HCT116 (cell line): ENCODE results near the gene PIEZO2. TPM values are rescaled to one million over a fixed set of nuclear protein-coding genes. Genes with fewer than 3 reads are reported as not detected.

ENCODE experiments used
- ATAC-seq: fragments of 200-7000 bp; cut with Tn5 transposase; 2 replicates; pipeline ENCODE4 v1.9.1; 2020; ENCODE audit warnings: mild to moderate bottlenecking, moderate library complexity
- BruUV-seq: library from RNA; stranded (reverse); fragments of 400-500 nt; replicated peaks from 2 replicates; lab custom pipeline; 2021; lab: Mats Ljungman, UMichigan
- CTCF ChIA-PET: fragments of 300-600 bp; sonication (Branson Sonifier 250); formaldehyde crosslinking; loops from one replicate; lab custom pipeline; 2021; ENCODE audit warnings: antibody characterized with exemption; lab: Charles Lee
- POLR2A ChIA-PET: fragments of 300-600, 350-600 bp; sonication (Branson Sonifier 250); formaldehyde crosslinking; loops from one replicate; lab custom pipeline; 2021; ENCODE audit warnings: antibody characterized with exemption; lab: Charles Lee
- RAD21 ChIA-PET, 2 experiments: fragments of 300-600 bp; sonication (Branson Sonifier 250); formaldehyde crosslinking; loops; one replicate each; lab custom pipeline; 2023; ENCODE audit warnings: low total read pairs in 2 of 2; ENCODE audit not compliant: uncharacterized antibody in 2 of 2, unreplicated experiment in 2 of 2, low non-redundant PET in 1 of 2; lab: Charles Lee
- DNase-seq: peaks from one replicate; pipeline ENCODE4 v3.0.0-alpha.2; 2010; ENCODE audit warnings: low read depth, low spot score
- H2AFZ ChIP-seq: fragments of 200-600 bp; shearing (Covaris generic), sonication (generic); 2 replicates; pipeline ENCODE4 v1.6.1; 2017; ENCODE audit warnings: low read depth, mixed run types, mixed read lengths, antibody characterized with exemption, low read length; ENCODE audit not compliant: poor library complexity, severe bottlenecking
- H3K27ac ChIP-seq: 2 replicates; pipeline ENCODE4 v1.5.1; 2012; ENCODE audit warnings: low read depth, low read length
- H3K27me3 ChIP-seq: fragments of 200-600 bp; sonication (generic); 2 replicates; pipeline ENCODE4 v1.6.1; 2016; ENCODE audit warnings: mixed run types, low read length, mixed read lengths; ENCODE audit not compliant: insufficient read depth
- H3K36me3 ChIP-seq, 2 experiments: fragments of 200-500 bp in 1 of 2; fragments of 200-600 bp in 1 of 2; sonication (Bioruptor generic) in 1 of 2; sonication (generic) in 1 of 2; 2 replicates each; pipeline versions ENCODE4 v1.5.1 to v1.6.1; 2014 to 2016; ENCODE audit warnings: low read length in 2 of 2, inconsistent platforms in 1 of 2, mixed read lengths in 1 of 2, mixed run types in 1 of 2; ENCODE audit not compliant: insufficient read depth in 2 of 2, control insufficient read depth in 1 of 2
- H3K4me1 ChIP-seq, 2 experiments: fragments of 200-600 bp in 1 of 2; sonication (generic) in 1 of 2; 2 replicates each; pipeline versions ENCODE4 v1.5.1 to v1.6.1; 2012 to 2017; ENCODE audit warnings: low read length in 2 of 2, inconsistent platforms in 1 of 2, mild to moderate bottlenecking in 1 of 2, mixed read lengths in 1 of 2, mixed run types in 1 of 2, moderate library complexity in 1 of 2; ENCODE audit not compliant: insufficient read depth in 2 of 2, control insufficient read depth in 1 of 2
- H3K4me2 ChIP-seq: fragments of 200-600 bp; sonication (generic); 2 replicates; pipeline ENCODE4 v1.6.1; 2017; ENCODE audit warnings: mixed run types, low read length, mixed read lengths
- H3K4me3 ChIP-seq, 2 experiments: fragments of 200-600 bp in 1 of 2; sonication (generic) in 1 of 2; replicated peaks in 1 of 2; 2 replicates each; pipeline ENCODE4 v1.5.1; 2011 to 2016; ENCODE audit warnings: low read length in 2 of 2, control low read depth in 1 of 2, low read depth in 1 of 2, mild to moderate bottlenecking in 1 of 2, mixed read lengths in 1 of 2, mixed run types in 1 of 2
- H3K79me2 ChIP-seq: fragments of 200-600 bp; sonication (generic); 2 replicates; pipeline ENCODE4 v1.6.1; 2017; ENCODE audit warnings: mild to moderate bottlenecking, mixed run types, low read length, moderate library complexity, mixed read lengths; ENCODE audit not compliant: insufficient read depth
- H3K9ac ChIP-seq: fragments of 200-600 bp; sonication (generic); 2 replicates; pipeline ENCODE4 v1.6.1; 2016; ENCODE audit warnings: low read length, mixed read lengths
- H3K9me2 ChIP-seq: fragments of 200-600 bp; sonication (generic), shearing (Covaris generic); 2 replicates; pipeline ENCODE4 v1.6.1; 2017; ENCODE audit warnings: mixed run types, mild to moderate bottlenecking, moderate library complexity; ENCODE audit not compliant: insufficient read depth
- H3K9me3 ChIP-seq, 2 experiments: fragments of 200-500 bp in 1 of 2; fragments of 200-600 bp in 1 of 2; sonication (Bioruptor generic) in 1 of 2; sonication (generic) in 1 of 2; 2 replicates each; pipeline ENCODE4 v1.6.1; 2014 to 2017; ENCODE audit warnings: low read length in 2 of 2, mixed read lengths in 2 of 2, inconsistent platforms in 1 of 2, low read depth in 1 of 2, mild to moderate bottlenecking in 1 of 2, mixed run types in 1 of 2, moderate library complexity in 1 of 2; ENCODE audit not compliant: control insufficient read depth in 1 of 2, insufficient read depth in 1 of 2
- H4K20me1 ChIP-seq: fragments of 200-600 bp; sonication (generic), shearing (Covaris generic); 2 replicates; pipeline ENCODE4 v1.6.1; 2017; ENCODE audit warnings: mixed run types, mild to moderate bottlenecking, moderate library complexity; ENCODE audit not compliant: insufficient read depth
- CEBPB ChIP-seq: IDR thresholded peaks from 2 replicates; pipeline ENCODE4 v1.6.1; 2012; ENCODE audit warnings: low read depth
- CTCF ChIP-seq, 3 experiments: fragments of 200-600 bp in 1 of 3; sonication (generic) in 1 of 3; IDR thresholded peaks in 2 of 3; conservative IDR thresholded peaks in 1 of 3; 2 replicates each; pipeline ENCODE4 v1.5.1; 2012 to 2017; ENCODE audit warnings: low read depth in 2 of 3, low read length in 2 of 3, antibody characterized with exemption in 1 of 3, borderline replicate concordance in 1 of 3, control low read depth in 1 of 3, mild to moderate bottlenecking in 1 of 3, mixed read lengths in 1 of 3, mixed run types in 1 of 3, moderate library complexity in 1 of 3; ENCODE audit not compliant: insufficient read depth in 1 of 3
- ELF1 ChIP-seq: IDR thresholded peaks from 2 replicates; pipeline ENCODE4 v1.6.1; 2012; ENCODE audit warnings: low read depth, borderline replicate concordance
- FOSL1 ChIP-seq: IDR thresholded peaks from 2 replicates; pipeline ENCODE4 v1.6.1; 2012; ENCODE audit warnings: low read depth
- YY1 ChIP-seq: IDR thresholded peaks from 2 replicates; pipeline ENCODE4 v1.6.1; 2011; ENCODE audit warnings: low read length, low read depth, moderate library complexity, mild to moderate bottlenecking; ENCODE audit not compliant: insufficient replicate concordance; ENCODE audit errors: extremely low read depth
- intact Hi-C: fragments of 100-400 bp; cut with micrococcal nuclease; formaldehyde crosslinking; loops from 2 replicates; pipeline ENCODE4 v1.10.0; 2022
- total RNA-seq: library from RNA; stranded (reverse); gene quantifications from one replicate; pipeline ENCODE4 v1.2.1, GENCODE V29; 2021; ENCODE audit not compliant: unreplicated experiment

PIEZO2 gene
- total RNA-seq, 1 experiment from 2014 or later: 0.34 TPM

- RAD21 ChIA-PET: no interaction called here
- Histone ChIP-seq H4K20me1 (no peaks in the 10 kb centered on the region), H3K79me2 (no peaks in the 10 kb centered on the region), H3K9me2 (no peaks in the 10 kb centered on the region), H3K4me3 (no peak overlapping the region), H3K9ac (no peak overlapping the region), H3K9me3 (no peaks in the 10 kb centered on the region), H3K36me3 (no peaks in the 10 kb centered on the region), H3K4me2 (no peak overlapping the region), H3K27me3 (0 out of 2 replicates have a peak, but pooled peaks cover 2% of the 10 kb centered on the region), H2AFZ (no peak overlapping the region), H3K27ac (no peak overlapping the region), H3K4me1 (no peaks in the 10 kb centered on the region)
- ATAC-seq (no peak), DNase-seq (no peak)
- POLR2A ChIA-PET: no interaction called here
- CTCF ChIA-PET: no interaction called here
- TF ChIP-seq YY1 (no peak), CTCF (IDR thresholded peaks at IDR 0.05 in 2 of 3, conservative IDR thresholded peaks at IDR 0.05 in 1 of 3; ENCODE audit: borderline replicate concordance in 1 of 3, insufficient read depth in 1 of 3, low read depth in 2 of 3, low read length in 2 of 3) (no peak), FOSL1 (no peak)
- intact Hi-C loops: no loop called here
- no TSS peak for BruUV-seq
Measured at GRCh38 chr18:11055721-11056120, 93.6 kb downstream of the PIEZO2 start.

- POLR2A ChIA-PET: no interaction called here
- ATAC-seq (no peak), DNase-seq (no peak)
- H3K27me3 ChIP-seq: 0 out of 2 replicates have a peak, but pooled peaks cover 2% of the 10 kb centered on the region
- RAD21 ChIA-PET: no interaction called here
- intact Hi-C loops: no loop called here
- no peaks in the 10 kb centered on the region for H4K20me1 ChIP-seq
- H2AFZ ChIP-seq: no peak overlapping the region
- no peak overlapping the region for H3K4me2 ChIP-seq
- TF ChIP-seq CEBPB (no peak), FOSL1 (no peak), ELF1 (no peak)
- H3K27ac ChIP-seq: no peak overlapping the region
- no peaks in the 10 kb centered on the region for H3K9me2 ChIP-seq
- no peaks in the 10 kb centered on the region for H3K36me3 ChIP-seq
- no peak overlapping the region for H3K9ac ChIP-seq
- H3K9me3 ChIP-seq: no peaks in the 10 kb centered on the region
- H3K79me2 ChIP-seq: no peaks in the 10 kb centered on the region
- no peak overlapping the region for H3K4me3 ChIP-seq
- CTCF ChIA-PET: no interaction called here
- no peaks in the 10 kb centered on the region for H3K4me1 ChIP-seq
- BruUV-seq: no TSS peak
Measured at GRCh38 chr18:11054497-11054896, 94.9 kb downstream of the PIEZO2 start.
